ENCODE results near the gene MUC5AC. TPM values are rescaled to one million over a fixed set of nuclear protein-coding genes. Genes with fewer than 3 reads are reported as not detected.
"Not testable (repeated sequence)": the region's sequence is repeated elsewhere in the genome, so short reads cannot be mapped to it uniquely, and the experiment has no call there.

The MUC5AC gene
- total RNA-seq, 4 donors from 2014 or later, result not detected

DNA sequence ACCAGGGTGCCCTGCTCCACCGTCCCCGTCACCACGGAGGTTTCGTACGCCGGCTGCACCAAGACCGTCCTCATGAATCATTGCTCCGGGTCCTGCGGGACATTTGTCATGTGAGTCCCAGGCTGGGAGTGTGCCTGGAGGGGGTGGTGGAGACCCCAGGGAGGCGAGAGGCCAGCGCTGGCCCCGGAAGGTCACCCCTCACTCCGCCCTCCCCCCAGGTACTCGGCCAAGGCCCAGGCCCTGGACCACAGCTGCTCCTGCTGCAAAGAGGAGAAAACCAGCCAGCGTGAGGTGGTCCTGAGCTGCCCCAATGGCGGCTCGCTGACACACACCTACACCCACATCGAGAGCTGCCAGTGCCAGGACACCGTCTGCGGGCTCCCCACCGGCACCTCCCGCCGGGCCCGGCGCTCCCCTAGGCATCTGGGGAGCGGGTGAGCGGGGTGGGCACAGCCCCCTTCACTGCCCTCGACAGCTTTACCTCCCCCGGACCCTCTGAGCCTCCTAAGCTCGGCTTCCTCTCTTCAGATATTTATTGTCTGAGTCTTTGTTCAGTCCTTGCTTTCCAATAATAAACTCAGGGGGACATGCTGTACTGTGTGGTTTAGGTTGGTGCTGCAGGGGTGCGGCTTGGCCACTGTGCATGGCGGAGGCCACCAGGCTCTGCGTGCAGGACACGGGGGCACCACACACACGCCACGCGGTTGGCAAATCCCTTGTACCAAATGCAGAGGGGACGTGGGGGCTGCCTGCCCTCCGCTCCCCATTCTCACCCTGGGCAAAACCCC is 47.6 kb upstream of the MUC5AC start:
- Histone ChIP-seq H3K36me3 (no peaks in the 10 kb centered on the region), H3K4me1 (no peaks in the 10 kb centered on the region), H3K27ac (no peak overlapping the region), H3K9me3 (no peaks in the 10 kb centered on the region), H3K4me3 (replicated peaks in 1 of 3) (no peak overlapping the region), H3K27me3 (no peaks in the 10 kb centered on the region)
- 89 to 90% methylated on average over 14 to 34 of the region's 39 CpGs for WGBS, 2 donors
- intact Hi-C loops (cut with DNase I), result no loop called here
- DNase-seq, result no peak
- TF ChIP-seq, protein P1, sequence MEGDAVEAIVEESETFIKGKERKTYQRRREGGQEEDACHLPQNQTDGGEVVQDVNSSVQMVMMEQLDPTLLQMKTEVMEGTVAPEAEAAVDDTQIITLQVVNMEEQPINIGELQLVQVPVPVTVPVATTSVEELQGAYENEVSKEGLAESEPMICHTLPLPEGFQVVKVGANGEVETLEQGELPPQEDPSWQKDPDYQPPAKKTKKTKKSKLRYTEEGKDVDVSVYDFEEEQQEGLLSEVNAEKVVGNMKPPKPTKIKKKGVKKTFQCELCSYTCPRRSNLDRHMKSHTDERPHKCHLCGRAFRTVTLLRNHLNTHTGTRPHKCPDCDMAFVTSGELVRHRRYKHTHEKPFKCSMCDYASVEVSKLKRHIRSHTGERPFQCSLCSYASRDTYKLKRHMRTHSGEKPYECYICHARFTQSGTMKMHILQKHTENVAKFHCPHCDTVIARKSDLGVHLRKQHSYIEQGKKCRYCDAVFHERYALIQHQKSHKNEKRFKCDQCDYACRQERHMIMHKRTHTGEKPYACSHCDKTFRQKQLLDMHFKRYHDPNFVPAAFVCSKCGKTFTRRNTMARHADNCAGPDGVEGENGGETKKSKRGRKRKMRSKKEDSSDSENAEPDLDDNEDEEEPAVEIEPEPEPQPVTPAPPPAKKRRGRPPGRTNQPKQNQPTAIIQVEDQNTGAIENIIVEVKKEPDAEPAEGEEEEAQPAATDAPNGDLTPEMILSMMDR (IDR thresholded peaks at IDR 0.05), result no peak
- no peak for TF ChIP-seq POLR2A (IDR thresholded peaks at IDR 0.05)

GRCh38 chr11:1111545-1112212 is 46.1 kb upstream of the MUC5AC start:
- H3K9me3 ChIP-seq, result no peaks in the 10 kb centered on the region
- H3K27ac ChIP-seq, result no peak overlapping the region
- TF ChIP-seq, protein P1 (IDR thresholded peaks at IDR 0.05), result no peak
- no peak for TF ChIP-seq POLR2A (IDR thresholded peaks at IDR 0.05)
- H3K4me1 ChIP-seq, result no peaks in the 10 kb centered on the region
- H3K4me3 ChIP-seq (replicated peaks in 1 of 3), result no peak overlapping the region
- H3K27me3 ChIP-seq, result no peaks in the 10 kb centered on the region
- H3K36me3 ChIP-seq, result no peaks in the 10 kb centered on the region
- 77 to 78% methylated on average over 7 of the region's 10 CpGs for WGBS, 2 donors
- DNase-seq, result no peak
- intact Hi-C loops (cut with DNase I), result no loop called here

DNA sequence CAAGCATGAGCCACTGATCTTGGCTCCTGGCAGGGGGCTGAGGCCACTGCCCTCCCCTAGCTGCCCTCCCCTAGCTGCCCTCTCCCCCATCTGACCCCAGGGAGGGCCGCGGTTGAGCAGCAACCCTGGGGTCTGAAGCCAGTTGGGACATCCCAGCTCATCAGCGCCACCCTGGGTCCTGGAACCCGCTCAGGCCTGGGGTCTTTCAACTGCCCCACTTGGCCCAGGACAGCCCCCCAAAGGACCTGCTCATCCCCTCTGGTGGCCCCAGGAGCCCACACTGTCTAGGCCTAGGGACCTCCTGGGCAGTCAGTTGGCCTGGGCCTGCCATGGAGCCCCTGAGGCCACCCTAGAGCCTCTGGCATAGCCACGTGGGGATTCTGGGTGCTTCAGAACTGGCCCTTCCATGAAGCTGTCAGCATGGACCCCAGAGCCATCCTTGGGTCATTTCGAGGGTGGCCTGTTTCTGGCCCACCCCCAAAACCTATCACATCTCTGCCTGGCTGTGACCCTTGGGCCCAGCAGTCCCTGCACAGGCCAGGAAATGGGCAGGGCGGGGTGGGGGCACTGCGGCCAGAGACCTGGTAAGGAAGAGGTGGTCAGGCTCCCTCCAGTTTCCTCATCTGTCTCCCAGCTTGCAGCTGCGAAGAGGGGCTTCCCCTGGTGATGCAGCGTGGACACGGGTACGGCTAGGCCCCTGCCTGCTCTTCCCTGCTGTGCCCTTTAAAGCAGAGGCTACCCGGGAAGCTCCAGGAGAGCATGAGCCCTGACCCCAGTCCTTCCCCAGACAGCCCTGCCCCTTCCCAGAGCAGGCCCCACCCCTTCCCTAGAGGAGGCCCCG is 45.2 kb upstream of the MUC5AC start:
- H3K4me3 ChIP-seq (replicated peaks in 1 of 3), result no peak overlapping the region
- no peak overlapping the region for H3K27ac ChIP-seq
- H3K27me3 ChIP-seq, result no peaks in the 10 kb centered on the region
- no peaks in the 10 kb centered on the region for H3K36me3 ChIP-seq
- intact Hi-C loops (cut with DNase I), result no loop called here
- H3K9me3 ChIP-seq, result no peaks in the 10 kb centered on the region
- WGBS, 2 donors, result 90 to 100% methylated on average over 2 to 14 of the region's 14 CpGs
- no peak for TF ChIP-seq POLR2A (IDR thresholded peaks at IDR 0.05)
- TF ChIP-seq, protein P1 (IDR thresholded peaks at IDR 0.05), result no peak
- H3K4me1 ChIP-seq, result no peaks in the 10 kb centered on the region
- no peak for DNase-seq

DNA sequence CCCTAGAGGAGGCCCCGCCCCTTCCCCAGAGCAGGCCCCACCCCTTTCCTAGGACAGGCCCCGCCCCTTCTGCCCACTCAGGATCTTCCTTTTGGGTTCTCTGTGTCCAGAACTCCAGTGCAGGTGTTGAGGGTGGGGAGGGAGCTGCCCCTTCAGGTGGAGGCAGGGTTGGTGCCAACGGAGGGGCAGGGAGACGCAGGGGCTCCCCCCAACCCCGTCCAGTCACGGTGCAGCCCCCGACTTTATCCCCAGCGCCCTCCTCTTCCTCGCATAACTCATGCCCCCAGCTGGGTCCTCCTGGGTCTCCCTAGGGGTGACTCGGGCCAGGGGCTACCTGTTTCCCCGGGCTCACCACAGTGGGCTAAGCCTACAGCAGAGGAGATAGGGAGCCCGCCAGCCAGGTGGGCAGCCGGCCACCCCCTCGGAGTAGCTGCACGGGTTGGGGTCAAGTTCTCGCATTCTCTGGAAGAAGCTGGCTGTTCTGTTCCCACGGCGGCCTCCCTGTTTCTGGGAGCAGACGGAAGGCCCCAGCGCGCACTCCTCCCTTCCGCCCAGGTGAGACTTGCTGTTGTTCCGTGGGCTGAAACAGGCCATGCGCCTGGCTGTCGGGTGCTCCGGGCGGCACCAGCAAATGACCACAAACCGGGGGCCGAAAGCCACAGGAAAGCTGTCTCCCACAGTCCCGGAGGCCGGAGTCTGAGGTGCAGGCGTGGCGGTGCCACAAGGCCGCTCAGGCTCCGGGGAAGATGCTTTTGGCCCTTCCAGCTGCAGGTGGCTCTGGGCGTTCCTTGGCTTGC is 44.1 kb upstream of the MUC5AC start:
- 80 to 86% methylated on average over 9 to 27 of the region's 36 CpGs for WGBS, 2 donors
- Histone ChIP-seq H3K36me3 (no peaks in the 10 kb centered on the region), H3K4me3 (replicated peaks in 1 of 3) (no peak overlapping the region), H3K9me3 (no peaks in the 10 kb centered on the region), H3K27ac (no peak overlapping the region), H3K4me1 (no peaks in the 10 kb centered on the region), H3K27me3 (no peaks in the 10 kb centered on the region)
- DNase-seq, result no peak
- intact Hi-C loops (cut with DNase I), result no loop called here
- TF ChIP-seq, protein P1 (IDR thresholded peaks at IDR 0.05), result no peak
- TF ChIP-seq POLR2A (IDR thresholded peaks at IDR 0.05), result no peak

GRCh38 chr11:1115292-1115691 is 42.5 kb upstream of the MUC5AC start:
- H3K27me3 ChIP-seq; DNase-seq; H3K36me3 ChIP-seq; H3K27ac ChIP-seq; H3K9me3 ChIP-seq; H3K4me3 ChIP-seq (replicated peaks in 1 of 3); intact Hi-C loops (cut with DNase I); H3K4me1 ChIP-seq: not testable (repeated sequence)
- WGBS, 2 donors, result 85 to 91% methylated on average over 6 of the region's 6 CpGs
